Osteocyte (in vitro differentiated cells): ENCODE results near the gene FHL2. TPM values are rescaled to one million over a fixed set of nuclear protein-coding genes. Genes with fewer than 3 reads are reported as not detected.

Experiments
- DNase-seq: peaks from one replicate; pipeline ENCODE4 v3.0.0; 2021; ENCODE audit warnings: mixed read lengths; ENCODE audit not compliant: unreplicated experiment; ENCODE audit errors: extremely low spot score
- H3K27ac Mint-ChIP-seq: one replicate; pipeline ENCODE4 v1.8.0; 2021; ENCODE audit warnings: mild to moderate bottlenecking, mixed read lengths; ENCODE audit not compliant: unreplicated experiment
- H3K27me3 Mint-ChIP-seq: one replicate; pipeline ENCODE4 v1.8.0; 2021; ENCODE audit warnings: mixed read lengths; ENCODE audit not compliant: unreplicated experiment
- H3K36me3 Mint-ChIP-seq: one replicate; pipeline ENCODE4 v1.8.0; 2021; ENCODE audit warnings: mixed read lengths; ENCODE audit not compliant: unreplicated experiment
- H3K4me1 Mint-ChIP-seq: one replicate; pipeline ENCODE4 v1.8.0; 2021; ENCODE audit warnings: mixed read lengths; ENCODE audit not compliant: unreplicated experiment
- H3K4me3 Mint-ChIP-seq: one replicate; pipeline ENCODE4 v1.8.0; 2021; ENCODE audit warnings: mild to moderate bottlenecking, moderate library complexity, mixed read lengths; ENCODE audit not compliant: unreplicated experiment
- H3K9me3 Mint-ChIP-seq: one replicate; pipeline ENCODE4 v1.8.0; 2021; ENCODE audit warnings: mixed read lengths; ENCODE audit not compliant: unreplicated experiment
- CTCF ChIP-seq: fragments of 200-600 bp; sonication (generic); IDR thresholded peaks from 2 replicates; pipeline ENCODE4 v1.5.0; 2021; ENCODE audit warnings: antibody characterized with exemption, mild to moderate bottlenecking, moderate library complexity
- total RNA-seq: library from RNA; stranded (reverse); gene quantifications from 2 replicates; pipeline ENCODE4 v1.2.1, GENCODE V29; 2021

FHL2 gene
- total RNA-seq, 1 donor from 2014 or later: 76.8 TPM

GRCh38 chr2:105315314-105315713 lies 83.5 kb downstream of the FHL2 start:
- Mint-ChIP-seq H3K9me3 (no peaks in the 10 kb centered on the region), H3K36me3 (no peaks in the 10 kb centered on the region), H3K4me1 (no peaks in the 10 kb centered on the region), H3K27ac (no peak overlapping the region), H3K27me3 (no peaks in the 10 kb centered on the region), H3K4me3 (no peak overlapping the region)
- TF ChIP-seq CTCF: no peak
- DNase-seq: no peak

- TF ChIP-seq CTCF: no peak
- H3K36me3 Mint-ChIP-seq: peaks cover 2% of the 10 kb centered on the region
- H3K27ac Mint-ChIP-seq: no peak overlapping the region
- H3K9me3 Mint-ChIP-seq: no peaks in the 10 kb centered on the region
- H3K4me1 Mint-ChIP-seq: no peaks in the 10 kb centered on the region
- H3K4me3 Mint-ChIP-seq: no peak overlapping the region
- DNase-seq: no peak
- no peaks in the 10 kb centered on the region for H3K27me3 Mint-ChIP-seq
Measured at GRCh38 chr2:105313877-105314276, 85.0 kb downstream of the FHL2 start.

Other genes with a start within 250 kb of the FHL2 start
- gene GPR45, start 157.3 kb downstream of the FHL2 start, total RNA-seq: not detected in 2 replicates
- 17.9 and 21.2 TPM in 2 replicates for gene TGFBRAP1, start 69.3 kb downstream of the FHL2 start, total RNA-seq
- 19.3 and 20.7 TPM in 2 replicates for gene C2orf49, start 61.5 kb downstream of the FHL2 start, total RNA-seq